Stimulated activated naive CD4-positive, alpha-beta T cell (primary cell): ENCODE measurements around the gene SVBP.
"Not testable (repeated sequence)": the region's sequence is repeated elsewhere in the genome, so short reads cannot be mapped to it uniquely, and the experiment has no call there.

Source experiments
- DNase-seq, 6 experiments: peaks; one replicate each; lab custom pipeline; 2025; lab: John Stamatoyannopoulos, UW

The SVBP gene, protein sequence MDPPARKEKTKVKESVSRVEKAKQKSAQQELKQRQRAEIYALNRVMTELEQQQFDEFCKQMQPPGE

DNA sequence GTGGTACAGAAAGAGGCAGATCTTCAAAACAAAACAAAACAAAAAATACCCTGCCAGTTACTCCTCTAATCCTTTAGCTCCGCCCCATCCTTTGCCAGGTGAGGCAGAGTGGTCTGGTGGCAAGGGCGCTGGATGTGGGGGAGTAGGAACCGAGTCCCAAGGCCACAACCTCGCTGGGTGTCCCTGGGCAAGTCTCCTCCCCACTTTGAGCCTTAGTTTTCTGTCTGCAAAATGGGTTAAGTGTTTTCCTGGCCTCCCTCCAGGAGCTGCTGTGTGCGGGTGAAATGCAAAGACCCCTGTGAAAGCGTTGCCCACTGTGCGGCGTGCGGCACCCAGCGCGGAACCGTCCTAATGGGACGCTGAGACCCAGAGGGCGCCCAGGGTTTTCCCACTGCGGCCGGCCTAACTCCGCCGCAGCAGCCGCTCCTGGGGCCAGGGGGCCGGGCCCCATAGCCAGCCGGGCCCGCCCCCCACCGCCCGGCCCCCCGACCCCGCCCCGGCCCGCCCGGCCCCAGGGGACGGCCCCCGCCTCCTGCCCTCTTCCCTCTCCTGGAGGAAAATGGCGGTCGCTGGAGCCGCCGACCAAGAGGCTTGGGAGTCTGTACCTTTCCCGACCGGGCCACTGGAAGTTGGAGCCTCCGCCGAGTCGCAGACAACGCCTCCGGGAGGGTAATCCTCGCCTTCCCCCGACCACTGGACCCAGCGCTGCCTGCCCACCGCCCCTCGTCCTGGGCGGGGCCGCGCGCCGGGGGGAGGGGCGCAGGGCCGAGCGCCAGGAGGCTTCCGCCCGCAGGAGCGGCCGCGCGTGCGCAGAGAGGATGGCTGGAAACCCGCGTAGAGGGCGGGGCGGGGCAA is at the start of gene SVBP, which contains the start of gene ERMAP:
SVBP (minus strand) TSS at position 813 of the 855 bp plus-strand sequence. CDS start 853 bp downstream, outside the sequence.
ERMAP (plus strand) TSS at position 538 of the 855 bp plus-strand sequence. CDS start 13,327 bp downstream, outside the sequence.
- peak; percentile 80 to 95 (median 92) for DNase-seq

DNA sequence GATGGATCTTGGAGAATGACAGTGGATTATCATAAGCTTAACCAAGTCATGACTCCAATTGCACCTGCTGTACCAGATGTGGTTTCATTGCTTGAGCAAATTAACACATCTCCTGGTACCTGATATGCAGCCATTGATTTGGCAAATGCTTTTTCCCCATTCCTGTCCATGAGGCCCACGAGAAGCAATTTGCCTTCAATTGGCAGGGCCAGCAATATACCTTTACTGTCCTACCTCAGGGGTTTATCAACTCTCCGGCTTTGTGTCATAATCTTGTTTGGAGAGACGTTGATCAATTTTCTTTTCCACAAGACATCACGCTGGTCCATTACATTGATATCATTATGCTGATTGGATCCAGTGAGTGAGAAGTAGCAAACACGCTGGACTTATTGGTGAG is 49.4 kb upstream of the SVBP start:
- DNase-seq = no peak

DNA sequence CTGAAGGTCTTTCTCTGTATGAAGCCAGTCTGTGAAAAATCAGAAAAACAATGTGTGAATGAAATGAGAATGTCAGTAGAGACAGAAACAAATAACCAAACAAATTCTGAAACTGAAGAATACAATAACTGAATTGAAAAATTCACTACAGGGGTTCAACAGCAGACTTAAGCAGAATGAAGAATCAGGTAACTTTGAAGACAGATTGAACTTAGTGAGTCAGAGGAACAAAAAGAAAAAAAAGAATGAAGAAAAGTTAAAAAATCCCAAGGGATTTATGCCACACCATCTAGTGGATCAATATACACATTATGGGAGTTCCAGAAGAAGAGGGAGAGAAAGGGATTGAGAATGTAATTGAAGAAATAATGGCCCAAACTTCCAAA is 43.8 kb upstream of the SVBP start:
- DNase-seq = no peak

DNA sequence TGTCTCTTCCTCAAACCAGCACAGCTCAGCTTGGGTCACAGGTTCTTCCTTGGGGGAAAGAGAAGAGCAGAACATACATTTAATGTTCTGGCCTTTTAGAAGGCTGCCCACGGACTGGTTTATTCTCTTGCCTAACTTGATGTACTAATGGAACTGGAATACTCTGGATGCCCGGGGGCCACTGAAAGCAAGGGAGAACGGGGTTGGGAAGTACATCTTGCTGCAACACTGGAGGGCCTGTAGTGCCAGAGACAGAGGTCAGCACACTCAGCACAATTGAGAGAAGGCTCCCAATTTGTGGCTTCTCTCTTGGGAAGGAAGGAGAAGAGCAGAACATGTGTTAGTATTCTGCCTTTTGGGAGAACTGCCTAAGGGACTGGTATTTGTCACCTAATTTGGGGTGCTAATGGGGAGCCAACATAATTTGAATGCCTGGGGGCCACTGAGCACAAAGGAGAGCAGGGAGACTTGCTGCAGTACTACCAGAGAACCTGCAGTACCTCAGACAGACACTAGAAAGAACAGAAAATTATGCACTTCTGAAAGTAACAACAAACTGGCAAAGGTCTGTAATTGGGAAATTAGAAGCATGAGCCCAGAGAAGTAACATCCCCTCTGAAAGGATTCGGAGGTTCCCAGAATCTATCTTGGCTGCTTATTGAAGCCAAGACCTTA is 43.3 kb upstream of the SVBP start:
- no peak for DNase-seq

DNA sequence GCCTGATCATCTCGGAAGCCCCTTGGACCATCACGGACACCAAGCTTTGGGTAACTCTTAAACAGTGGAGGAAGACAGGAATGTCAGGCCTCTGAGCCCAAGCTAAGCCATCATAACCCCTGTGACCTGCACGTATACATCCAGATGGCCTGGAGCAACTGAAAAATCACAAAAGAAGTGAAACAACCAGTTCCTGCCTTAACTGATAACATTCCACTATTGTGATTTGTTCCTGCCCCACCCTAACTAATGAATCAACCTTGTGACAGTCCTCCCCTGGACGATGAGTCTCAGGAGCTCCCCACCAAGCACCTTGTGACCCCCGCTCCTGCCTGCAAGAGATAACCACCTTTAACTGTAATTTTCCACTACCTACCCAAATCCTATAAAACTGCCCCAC is 42.2 kb upstream of the SVBP start:
- DNase-seq = not testable (repeated sequence)

DNA sequence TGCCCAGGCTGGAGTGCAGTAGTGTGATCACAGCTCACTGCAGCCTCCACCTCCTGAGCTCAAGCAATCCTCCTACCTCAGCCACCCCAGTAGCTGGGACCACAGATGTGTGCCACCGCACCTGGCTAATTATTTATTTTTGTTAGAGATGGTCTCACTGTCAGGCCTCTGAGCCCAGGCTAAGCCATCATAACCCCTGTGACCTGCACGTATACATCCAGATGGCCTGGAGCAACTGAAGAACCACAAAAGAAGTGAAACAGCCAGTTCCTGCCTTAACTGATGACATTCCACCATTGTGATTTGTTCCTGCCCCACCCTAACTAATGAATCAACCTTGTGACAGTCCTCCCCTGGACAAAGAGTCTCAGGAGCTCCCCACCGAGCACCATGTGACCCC is 39.4 kb upstream of the SVBP start:
- not testable (repeated sequence) for DNase-seq

DNA sequence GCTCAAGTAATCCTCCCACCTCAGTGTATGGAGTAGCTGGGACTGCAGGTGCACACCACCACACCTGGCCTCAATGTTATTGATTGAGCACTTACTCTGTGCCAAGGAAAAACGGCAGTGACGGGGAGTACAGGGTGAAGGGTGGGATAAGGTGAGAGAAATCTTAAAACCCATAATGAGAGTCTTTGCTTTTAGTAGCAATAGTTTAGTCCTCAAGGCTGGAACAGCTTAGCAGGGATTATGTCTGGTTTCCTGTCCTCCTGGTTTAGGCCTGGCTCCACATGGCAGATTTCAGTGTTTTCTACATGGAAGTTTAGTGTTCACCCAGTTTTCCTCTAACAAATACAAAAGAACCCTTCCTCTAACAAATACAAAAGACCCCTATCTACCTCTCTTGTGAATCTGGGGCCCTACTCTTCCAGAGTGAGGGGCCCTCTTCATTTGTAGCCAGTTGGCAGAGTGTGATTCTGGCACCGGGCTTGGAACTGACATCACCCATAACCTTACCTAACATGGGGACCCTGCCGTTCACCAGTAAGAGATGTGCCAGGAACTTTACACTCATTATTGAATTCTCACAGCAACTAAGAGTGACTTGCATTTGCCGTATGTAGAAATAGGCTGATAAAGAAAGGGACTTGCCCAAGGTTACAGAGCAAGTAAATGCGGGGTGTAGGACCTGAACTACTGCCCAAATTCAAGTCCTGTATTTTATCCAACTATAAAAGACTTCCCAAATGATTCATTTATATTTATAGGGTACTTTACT is 36.1 kb upstream of the SVBP start:
- no peak for DNase-seq

DNA sequence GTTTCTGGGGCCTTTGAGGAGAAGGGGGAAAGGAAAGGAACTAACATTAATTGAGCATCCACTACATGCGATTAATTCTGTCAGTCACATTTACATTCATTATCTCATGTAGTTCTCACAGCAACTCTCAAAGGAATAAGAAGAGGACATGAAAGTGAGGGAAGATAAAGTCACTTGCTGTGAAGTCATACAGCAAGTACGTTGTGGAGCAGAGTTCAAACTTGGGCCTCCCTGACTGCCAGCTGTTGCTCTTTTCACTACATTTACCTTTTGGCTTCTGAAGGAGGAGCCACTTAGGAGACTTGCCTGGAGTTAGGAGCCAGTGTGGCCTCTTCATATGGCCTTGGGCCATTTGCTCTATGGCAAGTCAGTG is 35.4 kb upstream of the SVBP start:
- DNase-seq = no peak

DNA sequence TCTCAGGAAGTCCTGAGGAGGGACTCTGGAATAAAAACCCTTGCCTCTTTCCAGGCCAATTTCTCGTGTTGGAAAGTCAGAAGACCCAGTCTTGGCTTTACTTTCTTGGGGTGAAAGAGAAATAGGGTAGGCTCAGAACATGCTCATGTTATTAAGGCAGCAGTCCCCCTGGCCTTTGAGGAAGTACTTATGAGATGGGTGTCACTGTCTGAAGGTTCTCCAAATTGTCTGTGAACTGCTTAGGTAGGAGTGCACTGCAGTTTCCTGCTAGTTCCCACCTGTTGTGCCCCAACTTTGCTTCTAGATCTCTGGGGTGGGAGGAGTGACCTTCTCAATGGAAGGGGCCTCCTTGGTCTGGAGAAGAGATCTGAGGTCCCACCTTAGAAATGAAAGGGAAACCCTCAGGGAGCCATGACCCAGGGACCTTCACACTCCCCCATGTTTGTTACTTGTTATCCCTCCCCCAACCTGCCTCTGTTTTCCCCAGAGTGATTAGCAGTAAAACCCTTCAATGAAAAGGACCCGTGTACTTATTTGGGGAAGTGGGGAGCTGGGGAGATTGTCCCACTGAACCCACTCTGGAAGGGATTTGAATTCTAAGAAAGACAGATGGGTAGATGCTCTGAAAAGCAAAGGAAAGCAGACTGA is 34.9 kb upstream of the SVBP start:
- no peak for DNase-seq

DNA sequence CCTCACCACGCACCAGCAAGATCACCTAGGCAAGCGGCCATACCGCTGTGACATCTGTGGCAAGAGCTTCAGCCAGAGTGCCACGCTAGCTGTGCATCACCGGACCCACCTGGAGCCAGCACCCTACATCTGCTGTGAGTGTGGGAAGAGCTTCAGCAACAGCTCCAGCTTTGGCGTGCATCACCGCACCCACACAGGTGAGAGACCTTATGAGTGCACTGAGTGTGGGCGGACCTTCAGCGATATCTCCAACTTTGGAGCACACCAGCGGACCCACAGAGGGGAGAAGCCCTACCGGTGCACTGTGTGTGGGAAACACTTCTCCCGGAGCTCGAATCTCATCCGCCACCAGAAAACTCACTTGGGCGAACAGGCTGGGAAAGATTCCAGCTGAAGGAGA is 34.2 kb upstream of the SVBP start:
- DNase-seq = no peak

DNA sequence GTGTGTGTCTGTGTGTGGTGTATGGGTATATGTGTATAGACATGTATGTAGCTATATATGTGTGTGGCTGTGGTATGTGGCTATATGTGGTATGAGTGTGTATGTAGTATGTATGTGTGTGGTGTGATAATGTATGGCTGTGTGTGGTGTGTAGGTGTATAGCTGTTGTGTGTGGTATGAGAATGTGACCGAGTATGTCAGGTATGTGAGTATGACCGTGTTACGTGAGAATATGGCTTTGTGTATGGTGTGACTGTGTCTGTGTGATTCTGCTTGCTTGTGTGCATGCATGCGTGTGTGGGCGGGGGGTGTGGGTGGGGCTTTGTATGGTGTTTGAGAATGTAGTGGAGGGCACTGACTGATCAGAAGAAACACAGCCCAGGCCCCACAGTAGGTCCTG is 32.7 kb upstream of the SVBP start:
- DNase-seq = no peak

DNA sequence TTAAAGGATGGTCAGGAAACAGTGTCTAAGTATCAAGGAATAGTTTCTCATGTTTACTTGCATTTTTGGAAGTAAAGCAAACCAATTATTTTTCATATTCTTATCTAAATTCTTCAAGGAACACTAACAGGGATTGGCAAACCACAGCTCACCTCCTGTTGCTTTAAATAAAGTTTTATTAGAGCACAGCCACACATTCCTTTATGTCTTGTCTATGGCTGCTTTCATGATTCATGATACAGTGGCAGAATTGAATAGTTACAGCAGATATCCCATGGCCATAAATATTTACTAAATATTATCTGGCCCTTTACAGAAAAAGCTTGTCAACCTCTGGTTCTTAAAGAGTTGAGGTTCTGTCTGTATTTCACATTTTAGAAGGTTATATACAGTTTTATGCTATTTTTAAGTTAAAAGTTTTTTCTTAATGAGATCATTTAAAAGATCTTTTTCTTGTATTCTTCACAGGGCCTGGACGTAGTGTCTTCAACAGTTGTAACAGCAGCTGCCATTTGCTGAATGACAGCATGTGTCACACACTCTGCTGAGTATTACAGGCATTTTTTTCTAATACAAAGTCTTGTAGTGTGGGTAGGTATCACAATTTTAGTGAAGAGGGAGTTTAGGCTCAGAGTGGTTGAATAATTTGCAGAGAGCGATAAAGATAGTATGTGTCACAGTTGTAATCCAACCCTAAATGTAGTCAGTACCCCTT is 31.8 kb upstream of the SVBP start:
- DNase-seq = no peak

DNA sequence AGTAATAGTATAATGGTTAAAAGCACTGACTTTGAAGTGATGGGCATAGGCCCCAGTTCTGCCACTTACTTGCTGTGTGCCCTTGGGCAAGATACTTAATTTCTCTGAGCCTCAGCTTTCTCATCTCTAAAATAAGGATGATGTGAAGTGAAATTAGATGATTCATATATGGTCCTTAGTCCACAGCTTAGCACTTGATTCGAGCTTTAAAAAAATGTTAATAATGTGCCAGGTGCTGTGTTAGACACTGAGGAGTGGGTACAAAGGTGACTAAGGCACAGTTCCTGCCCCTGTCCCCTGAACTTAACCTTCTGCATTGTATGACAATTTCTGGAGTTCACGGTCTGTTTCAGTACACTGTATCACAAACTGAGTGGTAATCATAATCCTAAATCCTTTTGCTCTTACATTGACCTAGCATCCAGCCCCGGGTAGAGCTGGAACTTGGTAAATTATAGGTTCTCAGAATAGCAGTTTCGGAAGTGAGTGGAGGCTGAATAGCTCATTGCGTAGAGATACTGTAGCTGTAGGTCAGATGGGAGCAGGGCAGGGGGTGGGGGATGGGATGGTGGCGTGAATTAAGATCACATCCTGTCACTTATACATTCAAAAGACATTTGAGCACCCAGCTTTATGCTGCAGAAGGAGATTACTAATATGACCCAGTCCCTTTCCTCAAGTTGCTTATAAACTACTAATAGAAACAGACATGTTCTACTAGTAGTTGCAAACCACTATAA is 30.7 kb upstream of the SVBP start:
- DNase-seq = no peak

DNA sequence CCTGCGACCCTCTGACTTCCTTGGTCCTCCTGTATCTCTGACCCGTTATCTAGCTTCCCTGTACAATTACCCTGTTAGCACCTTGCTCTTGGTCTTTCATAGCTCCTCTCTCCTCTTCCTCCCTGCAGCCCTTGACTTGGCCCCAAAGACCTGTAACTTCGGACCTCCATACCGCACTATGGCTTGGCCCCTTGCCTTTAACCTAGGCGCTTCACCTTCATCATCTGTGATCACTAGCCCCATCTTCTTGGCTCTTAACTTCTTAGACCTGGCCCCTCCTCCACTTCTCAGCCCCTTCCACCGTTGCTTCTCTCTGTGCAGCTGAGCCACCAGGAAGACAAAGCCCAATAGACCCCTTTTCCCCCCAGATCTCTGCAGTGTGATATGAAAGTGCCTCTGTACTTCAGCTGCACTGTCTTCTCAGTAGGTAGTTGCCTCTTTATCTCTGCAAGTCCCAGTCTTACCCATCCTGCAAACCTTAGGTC is 30.0 kb upstream of the SVBP start:
- DNase-seq = peak in 2 of 6 experiments; percentile 7 to 44

DNA sequence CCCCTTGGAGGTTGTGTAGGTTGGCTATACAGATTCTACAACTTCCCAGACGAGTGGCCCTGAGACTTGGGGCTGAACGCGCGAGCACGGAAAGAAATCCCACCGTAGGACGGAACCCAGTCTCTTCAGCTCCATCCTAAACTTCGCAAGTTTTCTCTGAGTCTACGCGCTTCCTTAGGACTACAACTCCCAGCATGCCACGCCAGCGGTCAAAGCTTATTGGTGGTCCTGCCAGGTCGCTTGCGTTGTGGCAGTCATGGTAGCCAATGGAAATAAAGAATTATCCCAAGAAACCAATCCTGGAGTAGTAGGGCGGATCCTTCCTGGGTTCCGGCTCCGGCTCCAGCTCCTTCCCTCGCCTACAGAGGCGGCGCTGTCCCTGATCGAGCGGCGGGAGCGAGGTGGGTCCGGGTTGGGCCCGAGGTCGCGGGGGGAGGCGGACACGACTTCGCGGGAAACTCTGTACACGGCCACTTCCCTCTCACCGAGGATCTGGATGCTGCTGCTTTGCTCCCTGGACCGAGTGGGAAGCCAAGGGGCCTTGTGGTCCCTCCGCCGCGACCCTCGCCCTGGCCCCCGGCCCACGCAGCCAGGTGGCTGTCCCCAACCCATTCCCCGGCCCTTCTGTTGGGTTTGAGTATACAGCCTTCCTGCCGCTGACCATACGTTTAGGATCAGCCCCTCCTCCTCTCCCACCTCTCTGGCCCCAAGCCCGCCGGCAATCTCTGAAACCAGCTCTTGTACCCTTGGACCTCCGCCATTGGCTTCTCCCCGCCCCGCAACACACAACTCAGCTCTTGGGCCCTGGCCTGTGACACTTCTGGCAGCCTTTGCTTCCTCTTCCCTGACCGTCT is 29.3 kb upstream of the SVBP start, which contains the start of gene ZNF691:
ZNF691 (plus strand) TSS at position 357 of the 854 bp plus-strand sequence. CDS start 3,046 bp downstream, outside the sequence.
- peak; percentile 75 to 88 (median 84) for DNase-seq

DNA sequence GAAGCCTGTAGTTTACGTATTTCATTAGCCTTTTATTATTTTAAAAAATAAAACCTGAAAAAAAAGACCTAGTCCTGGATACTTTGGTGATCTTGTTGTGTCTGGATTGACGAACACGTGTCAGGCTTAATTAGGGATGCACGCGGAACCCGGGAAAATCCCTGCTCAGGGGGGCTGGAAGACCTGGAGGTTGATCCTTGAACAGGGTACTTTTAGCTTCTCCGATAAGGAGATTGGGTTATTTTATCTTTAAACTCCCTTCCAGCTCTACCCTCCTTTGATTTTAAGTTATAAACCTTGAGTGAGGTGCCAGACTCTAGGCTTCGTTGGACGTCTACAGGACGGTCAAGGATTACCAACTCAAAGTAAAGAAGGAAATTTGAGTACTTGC is 28.7 kb upstream of the SVBP start:
- no peak for DNase-seq

DNA sequence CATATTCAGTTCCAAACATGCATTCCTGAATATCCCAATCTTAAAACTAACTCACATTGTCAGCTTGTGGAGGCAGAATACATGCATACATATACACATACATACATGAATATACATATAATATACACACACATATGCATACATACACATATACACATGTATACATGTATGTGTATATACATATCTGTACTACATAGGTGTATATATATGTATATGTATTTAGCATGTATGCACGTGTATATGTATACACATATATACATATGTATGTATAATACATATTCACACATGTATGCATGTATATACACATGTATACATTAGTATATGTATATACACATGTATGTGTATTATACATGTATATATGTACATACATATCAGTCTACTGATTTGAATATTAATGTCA is 28.0 kb upstream of the SVBP start:
- no peak for DNase-seq

DNA sequence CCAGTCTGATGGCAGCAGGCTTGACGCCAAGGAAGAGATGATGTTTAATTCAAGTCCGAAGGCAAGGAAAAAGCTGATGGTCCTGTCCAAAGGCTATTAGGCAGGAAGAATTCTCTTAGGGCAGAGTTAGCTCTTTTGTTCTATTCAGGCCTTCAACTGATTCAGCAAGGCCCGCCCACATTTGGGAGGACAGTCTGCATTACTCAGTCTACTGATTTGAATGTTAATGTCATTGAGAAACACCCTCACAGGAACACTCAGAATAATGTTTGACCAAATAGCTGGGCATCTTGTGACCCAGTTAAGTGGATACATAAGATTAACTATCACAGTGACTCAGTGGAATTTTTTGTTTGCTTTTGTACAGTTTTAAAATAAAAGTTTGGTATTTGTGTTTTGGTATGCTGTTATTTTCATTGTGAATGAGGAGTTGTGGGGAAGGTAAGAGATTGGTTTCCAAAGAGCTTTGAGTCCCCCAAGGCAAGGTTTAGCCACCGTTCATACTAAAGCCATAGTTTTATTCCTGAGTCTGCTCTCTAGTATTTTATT is 27.5 kb upstream of the SVBP start:
- no peak for DNase-seq
